Activated T-cell treated with anti-CD3 and anti-CD28 coated beads, Interleukin-2, amount 50 U/mL, for 72 hours (primary cell): ENCODE measurements around the gene SIRT4. TPM values are rescaled to one million over a fixed set of nuclear protein-coding genes. Genes with fewer than 3 reads are reported as not detected.

Experiments used
- ATAC-seq, 2 donors: fragments of 150-1000 bp; cut with Tn5 transposase; replicated peaks in 1 of 2; 2 replicates each; pipeline ENCODE4 v1.10.0; 2021; ENCODE audit warnings: moderate library complexity in 2 of 2, mild to moderate bottlenecking in 1 of 2
- DNase-seq, 2 donors: peaks; one replicate each; pipeline ENCODE4 v3.0.0; 2021 to 2022; ENCODE audit warnings: mixed read lengths in 1 of 2
- H3K27ac Mint-ChIP-seq: one replicate; pipeline ENCODE4 v1.8.0; 2022; ENCODE audit warnings: mild to moderate bottlenecking, moderate library complexity, mixed read lengths
- H3K27me3 Mint-ChIP-seq: one replicate; pipeline ENCODE4 v1.8.0; 2022; ENCODE audit warnings: low read depth, mixed read lengths
- H3K36me3 Mint-ChIP-seq, 2 donors: one replicate each; pipeline ENCODE4 v1.8.0; 2022; ENCODE audit warnings: mixed read lengths in 2 of 2, mild to moderate bottlenecking in 1 of 2; ENCODE audit not compliant: insufficient read depth in 2 of 2
- H3K4me1 Mint-ChIP-seq: one replicate; pipeline ENCODE4 v1.8.0; 2022; ENCODE audit warnings: low read depth, mixed read lengths
- H3K4me3 Mint-ChIP-seq, 2 donors: one replicate each; pipeline ENCODE4 v1.8.0; 2022; ENCODE audit warnings: mild to moderate bottlenecking in 2 of 2, mixed read lengths in 2 of 2, moderate library complexity in 2 of 2
- H3K9me3 Mint-ChIP-seq, 2 donors: one replicate each; pipeline ENCODE4 v1.8.0; 2022; ENCODE audit warnings: mixed read lengths in 2 of 2
- total RNA-seq, 2 donors: library from RNA; stranded (reverse); gene quantifications; one replicate each; pipeline ENCODE4 v1.2.3, GENCODE V29; 2022

SIRT4 gene
- total RNA-seq, 2 donors from 2014 or later = 4.2 to 4.9 TPM

GRCh38 chr12:120264086-120264903, 37.8 kb upstream of the SIRT4 start:
- Mint-ChIP-seq H3K36me3 (peaks cover 5 to 7% of the 10 kb centered on the region in 2 donors), H3K4me1 (peaks cover 62% of the 10 kb centered on the region), H3K27ac (peak overlapping the region; percentile 88), H3K27me3 (no peaks in the 10 kb centered on the region), H3K4me3 (peak overlapping the region; percentile 86 to 92), H3K9me3 (no peaks in the 10 kb centered on the region)
- DNase-seq (no peak), ATAC-seq (no peak)

- no peaks in the 10 kb centered on the region for H3K27me3 Mint-ChIP-seq
- H3K9me3 Mint-ChIP-seq = no peaks in the 10 kb centered on the region
- H3K36me3 Mint-ChIP-seq = peaks cover 5 to 7% of the 10 kb centered on the region in 2 donors
- DNase-seq = peak in 1 of 2 donors; percentile 28
- peak overlapping the region; percentile 88 for H3K27ac Mint-ChIP-seq
- no peak for ATAC-seq
- H3K4me1 Mint-ChIP-seq = peaks cover 55% of the 10 kb centered on the region
- peak overlapping the region; percentile 86 to 92 for H3K4me3 Mint-ChIP-seq
Measured at GRCh38 chr12:120264904-120265472, 37.1 kb upstream of the SIRT4 start.

- peaks cover 5% of the 10 kb centered on the region in 2 donors for H3K36me3 Mint-ChIP-seq
- no peaks in the 10 kb centered on the region for H3K27me3 Mint-ChIP-seq
- no peaks in the 10 kb centered on the region for H3K9me3 Mint-ChIP-seq
- peak within 1 kb of the TSS; percentile 86 to 92 for H3K4me3 Mint-ChIP-seq
- peak; percentile 90 to 96 for DNase-seq
- peaks cover 48% of the 10 kb centered on the region for H3K4me1 Mint-ChIP-seq
- H3K27ac Mint-ChIP-seq = peak within 1 kb of the TSS; percentile 88
- ATAC-seq = peak; percentile 84 to 86
Measured at GRCh38 chr12:120265473-120266179, 36.5 kb upstream of the SIRT4 start, which contains the start of gene PXN. Gene PXN (minus strand): TSS chr12:120265730. CDS start chr12:120265629, 101 bp downstream.

GRCh38 chr12:120266180-120266870, 35.8 kb upstream of the SIRT4 start:
- H3K27me3 Mint-ChIP-seq = no peaks in the 10 kb centered on the region
- peak overlapping the region; percentile 34 for H3K27ac Mint-ChIP-seq

GRCh38 chr12:120267736-120268135, 34.4 kb upstream of the SIRT4 start:
- H3K4me3 Mint-ChIP-seq = no peak overlapping the region
- peaks cover 27% of the 10 kb centered on the region for H3K4me1 Mint-ChIP-seq
- peaks cover 5% of the 10 kb centered on the region in 2 donors for H3K36me3 Mint-ChIP-seq
- no peaks in the 10 kb centered on the region for H3K27me3 Mint-ChIP-seq
- no peaks in the 10 kb centered on the region for H3K9me3 Mint-ChIP-seq
- ATAC-seq (no peak), DNase-seq (no peak)
- H3K27ac Mint-ChIP-seq = no peak overlapping the region

More at GRCh38 chr12:120266180-120266870, 35.8 kb upstream of the SIRT4 start:
- peaks cover 5% of the 10 kb centered on the region in 2 donors for H3K36me3 Mint-ChIP-seq
- DNase-seq (no peak), ATAC-seq (no peak)
- H3K4me1 Mint-ChIP-seq = peaks cover 41% of the 10 kb centered on the region
- peak overlapping the region; percentile 81 to 85 for H3K4me3 Mint-ChIP-seq
- H3K9me3 Mint-ChIP-seq = no peaks in the 10 kb centered on the region

- Mint-ChIP-seq H3K27ac (no peak overlapping the region), H3K4me1 (no peaks in the 10 kb centered on the region), H3K27me3 (no peaks in the 10 kb centered on the region), H3K4me3 (no peak overlapping the region), H3K36me3 (no peaks in the 10 kb centered on the region), H3K9me3 (no peaks in the 10 kb centered on the region)
- ATAC-seq (no peak), DNase-seq (no peak)
Measured at GRCh38 chr12:120276734-120277133, 25.4 kb upstream of the SIRT4 start.

GRCh38 chr12:120278137-120279069, 23.7 kb upstream of the SIRT4 start:
- H3K36me3 Mint-ChIP-seq = no peaks in the 10 kb centered on the region

GRCh38 chr12:120283318-120283717, 18.8 kb upstream of the SIRT4 start:
- Mint-ChIP-seq H3K36me3 (no peaks in the 10 kb centered on the region), H3K4me1 (peaks cover 5% of the 10 kb centered on the region), H3K4me3 (no peak overlapping the region), H3K27me3 (no peaks in the 10 kb centered on the region), H3K27ac (no peak overlapping the region), H3K9me3 (no peaks in the 10 kb centered on the region)
- no peak for DNase-seq
- no peak for ATAC-seq

More at GRCh38 chr12:120278137-120279069, 23.7 kb upstream of the SIRT4 start:
- H3K4me3 Mint-ChIP-seq = no peak overlapping the region
- H3K27ac Mint-ChIP-seq = no peak overlapping the region
- no peaks in the 10 kb centered on the region for H3K27me3 Mint-ChIP-seq
- no peaks in the 10 kb centered on the region for H3K9me3 Mint-ChIP-seq
- ATAC-seq = no peak
- H3K4me1 Mint-ChIP-seq = peaks cover 5% of the 10 kb centered on the region
- DNase-seq = no peak

- Mint-ChIP-seq H3K4me1 (peaks cover 5% of the 10 kb centered on the region), H3K36me3 (no peaks in the 10 kb centered on the region), H3K9me3 (no peaks in the 10 kb centered on the region), H3K4me3 (no peak overlapping the region), H3K27ac (no peak overlapping the region), H3K27me3 (no peaks in the 10 kb centered on the region)
- ATAC-seq = no peak
- DNase-seq = no peak
Measured at GRCh38 chr12:120284381-120284780, 17.7 kb upstream of the SIRT4 start.

- H3K27ac Mint-ChIP-seq = no peak overlapping the region
- no peak overlapping the region for H3K4me3 Mint-ChIP-seq
- peaks cover 5% of the 10 kb centered on the region for H3K4me1 Mint-ChIP-seq
- no peak for ATAC-seq
- DNase-seq = no peak
- no peaks in the 10 kb centered on the region for H3K9me3 Mint-ChIP-seq
- H3K36me3 Mint-ChIP-seq = no peaks in the 10 kb centered on the region
- H3K27me3 Mint-ChIP-seq = no peaks in the 10 kb centered on the region
Measured at GRCh38 chr12:120286768-120287490, 15.2 kb upstream of the SIRT4 start.

- Mint-ChIP-seq H3K4me1 (peaks cover 5% of the 10 kb centered on the region), H3K27ac (no peak overlapping the region), H3K27me3 (no peaks in the 10 kb centered on the region), H3K9me3 (no peaks in the 10 kb centered on the region), H3K4me3 (no peak overlapping the region), H3K36me3 (no peaks in the 10 kb centered on the region)
- ATAC-seq = no peak
- DNase-seq = no peak
Measured at GRCh38 chr12:120287491-120287890, 14.6 kb upstream of the SIRT4 start.
